Choroid plexus epithelial cell (primary cell): ENCODE data around the gene ECT2L.

Experiments used
- DNase-seq: peaks from one replicate; pipeline ENCODE4 v3.0.0-alpha.2; 2010; ENCODE audit warnings: low read depth
- H3K4me3 ChIP-seq: 2 replicates; pipeline ENCODE4 v1.5.1; 2011; ENCODE audit warnings: low read depth, mild to moderate bottlenecking, control low read depth, low read length, moderate library complexity
- CTCF ChIP-seq: conservative IDR thresholded peaks from 2 replicates; pipeline ENCODE4 v1.5.1; 2011; ENCODE audit warnings: low read depth, mild to moderate bottlenecking, control low read depth, inconsistent platforms, low read length, moderate library complexity

ECT2L gene

GRCh38 chr6:138815797-138816528 is 20.1 kb downstream of the ECT2L start:
- no peak overlapping the region for H3K4me3 ChIP-seq
- peak; percentile 86 for DNase-seq
- TF ChIP-seq CTCF, result peak; percentile 68

- no peak overlapping the region for H3K4me3 ChIP-seq
- DNase-seq, result peak; percentile 95
- TF ChIP-seq CTCF, result no peak
Observed at GRCh38 chr6:138817799-138818198, 21.9 kb downstream of the ECT2L start.

GRCh38 chr6:138818496-138819194 is 22.8 kb downstream of the ECT2L start:
- no peak for TF ChIP-seq CTCF
- H3K4me3 ChIP-seq, result no peak overlapping the region
- no peak for DNase-seq

GRCh38 chr6:138821519-138821918 is 25.6 kb downstream of the ECT2L start:
- TF ChIP-seq CTCF, result no peak
- DNase-seq, result no peak
- no peak overlapping the region for H3K4me3 ChIP-seq

GRCh38 chr6:138824482-138825144 is 28.7 kb downstream of the ECT2L start:
- H3K4me3 ChIP-seq, result no peak overlapping the region
- TF ChIP-seq CTCF, result no peak
- no peak for DNase-seq

GRCh38 chr6:138830248-138830647 is 34.4 kb downstream of the ECT2L start:
- H3K4me3 ChIP-seq, result no peak overlapping the region
- no peak for TF ChIP-seq CTCF
- DNase-seq, result no peak
